ENCODE data around the gene LNX1.

LNX1 gene

DNA sequence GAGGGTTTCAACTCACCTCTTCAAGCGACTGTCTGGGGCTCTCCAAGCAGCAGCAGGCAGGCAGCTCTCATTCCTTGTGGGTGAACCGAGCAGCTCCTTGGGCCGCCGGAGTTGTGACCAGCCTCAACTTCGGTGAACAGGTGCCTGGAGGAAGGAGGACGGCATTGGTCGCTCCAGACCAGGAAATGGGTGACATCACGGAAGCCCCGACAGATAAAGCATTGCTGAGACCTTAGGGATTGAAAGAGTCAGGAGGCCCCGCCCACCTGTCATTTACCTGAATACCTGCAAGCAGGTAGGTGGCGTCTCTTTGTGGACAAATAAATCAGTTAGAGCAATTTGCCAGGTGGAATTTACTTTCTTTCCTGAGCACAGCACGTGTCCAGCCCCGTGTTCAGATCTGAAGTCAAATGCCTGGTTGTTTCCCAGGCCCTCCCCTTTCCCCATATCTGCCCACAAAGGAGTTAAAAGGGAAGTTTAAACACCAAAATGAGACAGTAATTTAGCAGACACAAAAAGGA, at the start of gene LNX1:
TSS of gene LNX1 (minus strand) at position 115 of the 521 bp plus-strand sequence. CDS start 17,484 bp downstream, outside the sequence.
- no peak for DNase-seq (ENCODE audit: low read depth in 2 of 2, low spot score in 1 of 2)

- DNase-seq (ENCODE audit: low read depth in 2 of 2, low spot score in 1 of 2): no peak
Measured at GRCh38 chr4:53640576-53641453, 49.5 kb upstream of the LNX1 start.

DNA sequence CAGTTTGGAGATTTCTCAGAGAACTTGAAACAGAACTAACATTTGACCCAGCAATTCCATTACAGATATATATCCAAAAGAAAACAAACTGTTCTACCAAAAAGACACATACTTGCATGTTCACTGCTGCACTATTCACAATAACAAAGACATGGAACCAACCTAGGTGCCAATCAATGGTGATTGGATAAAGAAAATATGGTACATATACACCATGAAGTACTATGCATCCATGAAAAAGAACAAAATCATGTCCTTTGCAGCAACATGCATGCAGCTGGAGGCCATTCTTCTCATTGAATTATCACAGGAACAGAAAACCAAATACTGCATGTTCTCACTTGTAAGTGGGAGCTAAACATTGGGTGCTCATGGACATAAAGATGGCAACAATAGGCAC, 47.6 kb upstream of the LNX1 start:
- DNase-seq (ENCODE audit: low read depth in 2 of 2, low spot score in 1 of 2): no peak

- no peak for DNase-seq (ENCODE audit: low read depth in 2 of 2, low spot score in 1 of 2)
Measured at GRCh38 chr4:53637348-53637747, 46.1 kb upstream of the LNX1 start.

DNA sequence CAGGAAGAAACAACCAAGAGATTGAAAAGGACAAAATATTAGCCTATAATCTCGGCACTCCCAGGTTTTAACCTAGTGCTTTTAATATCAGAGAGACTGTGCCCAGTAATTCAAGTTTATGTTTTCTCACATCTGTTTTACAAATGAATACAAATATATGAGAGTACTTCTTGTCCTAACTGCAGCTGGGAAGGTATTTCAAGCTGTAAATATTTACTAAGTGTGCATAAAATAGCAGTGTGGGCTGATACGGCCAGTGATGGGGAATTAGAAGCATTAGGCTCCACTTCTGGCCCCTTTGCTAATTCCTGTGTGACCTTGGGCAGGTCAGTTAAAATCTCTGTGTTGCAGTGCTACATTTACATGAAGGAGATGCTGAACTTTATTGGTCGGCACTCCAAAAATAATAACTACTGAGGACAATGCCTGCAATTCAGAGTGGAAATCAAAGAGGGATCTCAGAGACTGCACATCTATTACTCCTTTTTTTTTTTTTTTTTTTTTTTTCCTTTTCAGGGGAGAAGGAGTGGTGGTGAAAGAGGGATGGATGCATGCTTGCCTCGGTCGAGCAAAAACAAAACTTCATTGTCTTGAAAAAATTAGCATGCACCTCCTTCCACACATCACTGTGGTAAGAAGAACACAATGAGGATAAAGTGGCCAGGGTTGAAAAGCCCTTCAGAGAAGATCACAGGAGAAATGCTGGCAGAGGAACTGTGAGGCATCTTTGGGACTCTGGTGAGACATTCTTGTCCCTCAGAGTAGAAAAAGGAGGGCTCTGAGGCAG, 44.6 kb upstream of the LNX1 start:
- no peak for DNase-seq (ENCODE audit: low read depth in 2 of 2, low spot score in 1 of 2)

- DNase-seq (ENCODE audit: low read depth in 2 of 2, low spot score in 1 of 2): no peak
Measured at GRCh38 chr4:53633608-53634007, 42.3 kb upstream of the LNX1 start.

DNA sequence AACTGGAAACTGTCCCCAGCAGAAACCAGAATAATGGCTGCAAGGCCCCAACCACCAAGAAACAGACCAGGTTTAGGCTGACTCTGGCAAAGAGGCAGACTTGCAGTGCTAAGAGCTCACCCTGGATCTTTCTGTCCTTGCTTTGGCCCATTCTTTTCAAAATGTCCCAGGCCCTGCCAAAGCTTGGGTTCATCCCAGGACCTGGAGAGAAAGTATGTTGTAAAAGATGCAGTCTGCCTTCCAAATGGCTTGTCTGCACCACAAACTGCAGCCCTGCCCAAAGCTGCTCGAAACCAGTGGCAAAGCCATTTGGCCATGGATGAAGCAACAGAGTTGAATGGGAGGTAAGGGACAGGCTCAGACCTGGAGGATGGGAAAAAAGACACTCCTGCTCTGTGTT, 38.0 kb upstream of the LNX1 start:
- DNase-seq (ENCODE audit: low read depth in 2 of 2, low spot score in 1 of 2): no peak

- no peak for DNase-seq (ENCODE audit: low read depth in 2 of 2, low spot score in 1 of 2)
Measured at GRCh38 chr4:53626491-53626890, 35.2 kb upstream of the LNX1 start.

- DNase-seq (ENCODE audit: low read depth in 2 of 2, low spot score in 1 of 2): no peak
Measured at GRCh38 chr4:53625888-53626287, 34.6 kb upstream of the LNX1 start.

DNA sequence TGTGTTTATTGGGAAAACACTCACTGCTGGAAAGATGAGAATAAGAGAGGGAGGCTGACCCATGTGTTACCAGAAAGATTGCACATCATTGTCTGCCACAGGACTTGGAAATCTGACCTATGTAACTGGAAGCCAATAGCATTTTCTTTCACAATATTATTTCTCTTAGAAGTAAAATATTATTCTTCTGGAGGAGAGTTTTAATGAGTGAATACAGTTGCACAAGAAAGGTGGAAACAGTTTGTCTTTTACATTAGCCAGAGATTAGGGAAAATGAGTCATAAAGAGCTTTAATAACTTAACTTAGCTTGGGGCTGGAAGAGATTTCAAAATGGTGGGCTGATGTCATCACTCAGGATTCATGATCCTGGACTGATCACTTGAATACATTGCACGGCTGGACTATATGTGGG, 31.5 kb upstream of the LNX1 start:
- DNase-seq (ENCODE audit: low read depth in 2 of 2, low spot score in 1 of 2): no peak

- no peak for DNase-seq (ENCODE audit: low read depth in 2 of 2, low spot score in 1 of 2)
Measured at GRCh38 chr4:53620956-53621355, 29.7 kb upstream of the LNX1 start.

DNA sequence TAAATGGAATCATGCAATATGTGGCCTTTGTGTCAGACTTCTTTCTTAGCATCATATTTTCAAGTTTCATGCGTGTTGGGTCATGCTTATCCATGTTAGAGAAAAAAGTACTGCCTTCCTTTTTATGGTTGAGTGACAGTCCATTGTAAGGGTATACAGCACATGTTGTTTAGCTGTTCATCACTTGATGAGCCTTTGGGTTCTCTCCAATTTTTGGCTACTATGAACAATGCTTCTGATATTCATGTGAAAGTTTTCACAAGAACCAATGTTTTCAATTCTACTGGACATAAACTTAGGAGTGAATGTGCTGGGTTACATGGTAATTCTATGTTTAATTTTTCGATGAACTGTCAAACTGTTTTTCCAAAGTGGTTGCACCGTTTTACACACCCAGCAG, 28.1 kb upstream of the LNX1 start:
- DNase-seq (ENCODE audit: low read depth in 2 of 2, low spot score in 1 of 2): no peak

GRCh38 chr4:53618321-53618720, 27.0 kb upstream of the LNX1 start:
- no peak for DNase-seq (ENCODE audit: low read depth in 2 of 2, low spot score in 1 of 2)

- DNase-seq (ENCODE audit: low read depth in 2 of 2, low spot score in 1 of 2): no peak
Measured at GRCh38 chr4:53617101-53617680, 25.9 kb upstream of the LNX1 start.

DNA sequence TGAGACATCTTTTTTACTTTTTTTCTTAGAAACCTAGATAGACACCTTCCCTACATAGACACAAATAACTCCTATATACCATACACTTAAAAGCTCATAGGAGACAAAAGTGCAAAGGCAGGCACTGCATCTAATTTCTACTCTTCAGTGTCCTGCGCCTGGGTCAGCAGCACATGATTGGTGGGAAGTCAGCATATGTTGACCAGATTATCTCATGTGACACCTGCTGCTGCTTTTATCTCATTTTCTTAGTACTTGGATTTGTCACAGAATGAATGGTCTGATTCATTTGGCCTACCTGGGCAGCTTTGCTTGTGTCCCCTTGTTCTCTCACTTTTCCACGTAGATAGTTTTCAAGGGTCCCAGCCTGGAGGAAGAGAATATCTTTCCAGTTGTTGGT, 24.9 kb upstream of the LNX1 start:
- DNase-seq (ENCODE audit: low read depth in 2 of 2, low spot score in 1 of 2): no peak

DNA sequence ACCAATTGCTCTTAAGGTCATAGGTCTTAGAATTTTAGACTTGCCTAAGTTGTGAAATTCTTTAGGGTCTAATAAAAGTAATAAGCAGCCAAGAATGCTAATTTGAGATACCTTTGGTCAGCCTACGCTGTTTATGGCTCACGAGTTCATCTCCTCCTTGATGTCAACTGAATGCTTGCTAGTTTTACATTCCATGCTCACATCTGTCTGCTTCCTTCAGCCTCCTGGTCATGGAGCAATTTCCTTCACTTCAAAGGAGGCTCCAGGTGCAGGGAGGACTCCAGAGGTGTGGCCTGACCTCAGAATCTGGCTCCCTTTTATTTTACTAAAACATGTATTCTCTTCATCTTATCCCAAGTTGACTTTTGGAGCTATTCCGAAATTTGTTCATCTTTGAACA, 23.3 kb upstream of the LNX1 start:
- DNase-seq (ENCODE audit: low read depth in 2 of 2, low spot score in 1 of 2): no peak

GRCh38 chr4:53613428-53613827, 22.1 kb upstream of the LNX1 start:
- DNase-seq (ENCODE audit: low read depth in 2 of 2, low spot score in 1 of 2): no peak

DNA sequence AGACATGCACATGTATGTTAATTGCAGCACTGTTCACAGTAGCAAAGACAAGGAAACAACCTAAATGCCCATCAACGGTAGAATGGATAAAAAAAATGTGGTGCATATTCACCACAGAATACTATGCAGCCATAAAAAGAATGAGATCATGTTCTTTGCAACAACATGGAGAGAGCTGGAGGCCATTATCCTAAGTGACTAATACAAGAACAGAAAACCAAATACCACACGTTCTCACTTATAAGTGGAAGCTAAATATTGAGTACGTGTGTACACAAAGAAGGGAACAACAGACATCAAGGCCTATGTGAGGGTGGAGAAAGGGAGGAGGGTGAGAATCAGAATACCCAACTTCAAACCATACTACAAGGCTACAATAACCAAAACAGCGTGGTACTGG, 17.4 kb upstream of the LNX1 start:
- DNase-seq (ENCODE audit: low read depth in 2 of 2, low spot score in 1 of 2): no peak

GRCh38 chr4:53608242-53608641, 17.0 kb upstream of the LNX1 start:
- no peak for DNase-seq (ENCODE audit: low read depth in 2 of 2, low spot score in 1 of 2)

GRCh38 chr4:53605783-53606182, 14.5 kb upstream of the LNX1 start:
- no peak for DNase-seq (ENCODE audit: low read depth in 2 of 2, low spot score in 1 of 2)

DNA sequence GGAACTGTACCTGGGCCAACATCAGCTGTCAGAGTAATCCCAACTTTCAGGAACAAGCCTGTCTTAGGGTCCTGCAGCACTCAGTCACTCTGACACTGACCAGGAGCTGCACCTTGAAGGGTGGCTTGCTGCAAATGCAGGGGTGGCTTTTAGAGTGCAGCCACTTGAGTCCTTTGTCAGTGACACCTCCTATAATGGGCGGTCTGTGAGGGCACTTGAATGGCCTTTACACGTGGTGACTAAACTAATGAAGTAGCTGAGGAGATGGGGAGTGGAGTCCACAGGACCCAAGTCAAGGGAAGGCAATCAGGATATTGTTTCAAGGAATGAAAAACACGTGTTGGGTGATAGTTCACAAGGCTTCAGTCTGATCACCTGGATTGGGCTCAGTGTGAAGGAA, 11.1 kb upstream of the LNX1 start:
- no peak for DNase-seq (ENCODE audit: low read depth in 2 of 2, low spot score in 1 of 2)

GRCh38 chr4:53601251-53601764, 10.0 kb upstream of the LNX1 start:
- DNase-seq (ENCODE audit: low read depth in 2 of 2, low spot score in 1 of 2): no peak
